Measurements from ENCODE around the gene PHACTR3.

DNA sequence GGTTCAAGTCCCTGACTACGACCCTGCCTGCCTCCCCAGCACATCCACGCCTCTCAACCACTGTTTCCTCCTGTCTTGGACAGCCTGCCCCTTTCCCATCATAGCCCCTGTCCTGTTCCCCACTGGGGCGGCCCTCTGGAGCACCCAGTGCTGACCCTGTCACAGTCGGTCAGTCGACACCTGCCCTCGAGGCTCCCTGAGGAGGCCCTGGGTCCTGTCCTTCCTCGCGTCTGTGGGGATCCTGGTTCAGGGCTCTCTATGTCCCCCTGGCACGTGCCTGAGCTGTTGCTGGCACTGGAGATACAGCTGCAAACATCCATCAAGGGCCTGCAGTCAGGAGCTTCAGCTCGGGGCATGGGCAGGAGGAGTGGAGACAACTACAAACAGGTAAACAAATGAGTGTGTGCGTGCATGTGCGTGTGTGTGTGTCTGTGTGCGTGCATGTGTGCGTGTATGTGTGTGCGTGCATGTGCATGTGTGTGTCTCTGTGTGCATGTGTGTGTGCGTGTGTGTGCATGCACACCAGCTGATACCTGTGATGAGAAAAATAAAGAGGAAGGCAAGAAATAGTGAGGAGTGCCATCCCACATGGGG is 132.8 kb downstream of the PHACTR3 start:
- TF ChIP-seq, protein P1, sequence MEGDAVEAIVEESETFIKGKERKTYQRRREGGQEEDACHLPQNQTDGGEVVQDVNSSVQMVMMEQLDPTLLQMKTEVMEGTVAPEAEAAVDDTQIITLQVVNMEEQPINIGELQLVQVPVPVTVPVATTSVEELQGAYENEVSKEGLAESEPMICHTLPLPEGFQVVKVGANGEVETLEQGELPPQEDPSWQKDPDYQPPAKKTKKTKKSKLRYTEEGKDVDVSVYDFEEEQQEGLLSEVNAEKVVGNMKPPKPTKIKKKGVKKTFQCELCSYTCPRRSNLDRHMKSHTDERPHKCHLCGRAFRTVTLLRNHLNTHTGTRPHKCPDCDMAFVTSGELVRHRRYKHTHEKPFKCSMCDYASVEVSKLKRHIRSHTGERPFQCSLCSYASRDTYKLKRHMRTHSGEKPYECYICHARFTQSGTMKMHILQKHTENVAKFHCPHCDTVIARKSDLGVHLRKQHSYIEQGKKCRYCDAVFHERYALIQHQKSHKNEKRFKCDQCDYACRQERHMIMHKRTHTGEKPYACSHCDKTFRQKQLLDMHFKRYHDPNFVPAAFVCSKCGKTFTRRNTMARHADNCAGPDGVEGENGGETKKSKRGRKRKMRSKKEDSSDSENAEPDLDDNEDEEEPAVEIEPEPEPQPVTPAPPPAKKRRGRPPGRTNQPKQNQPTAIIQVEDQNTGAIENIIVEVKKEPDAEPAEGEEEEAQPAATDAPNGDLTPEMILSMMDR (IDR thresholded peaks at IDR 0.05): no peak
- TF ChIP-seq POLR2A (IDR thresholded peaks at IDR 0.05) (no peak), EP300 (IDR thresholded peaks at IDR 0.05) (no peak)

All from tibial nerve (tissue), 4 donors.